B cell (primary cell): ENCODE results near the gene LRRC55. TPM values are rescaled to one million over a fixed set of nuclear protein-coding genes. Genes with fewer than 3 reads are reported as not detected.

Experiments used
- ATAC-seq: fragments of 200-7000 bp; cut with Tn5 transposase; one replicate; pipeline ENCODE4 v1.10.0; 2021; ENCODE audit warnings: low read depth, mild to moderate bottlenecking, moderate number of reproducible peaks, moderate library complexity
- CTCF ChIA-PET: fragments of 350-600 bp; sonication (Branson Sonifier 250); formaldehyde crosslinking; loops from one replicate; lab custom pipeline; 2021; ENCODE audit warnings: antibody characterized with exemption, inconsistent platforms; lab: Charles Lee
- POLR2A ChIA-PET: fragments of 350-600 bp; sonication (Branson Sonifier 250); formaldehyde crosslinking; loops from one replicate; lab custom pipeline; 2021; ENCODE audit warnings: antibody characterized with exemption; lab: Charles Lee
- DNase-seq: peaks from one replicate; pipeline ENCODE4 v3.0.0; 2013
- H2AFZ ChIP-seq: 2 replicates; pipeline ENCODE4 v1.6.1; 2012; ENCODE audit warnings: mild to moderate bottlenecking, low read depth, low read length; ENCODE audit not compliant: insufficient read depth, poor library complexity, severe bottlenecking
- H3K27ac ChIP-seq, 2 donors: 1 replicate in 1 of 2; 2 replicates in 1 of 2; pipeline ENCODE4 v1.5.1; 2012 to 2013; ENCODE audit warnings: low read length in 2 of 2, mild to moderate bottlenecking in 2 of 2, moderate library complexity in 1 of 2
- H3K27me3 ChIP-seq, 4 experiments: fragments of 200-600 bp in 1 of 4; sonication (generic) in 1 of 4; replicated peaks in 1 of 4; 1 replicate in 2 of 4; 2 replicates in 2 of 4; pipeline versions ENCODE4 v1.6.1 to v1.7.0; 2013 to 2016; ENCODE audit warnings: low read length in 3 of 4, mild to moderate bottlenecking in 2 of 4, mixed read lengths in 1 of 4, moderate library complexity in 1 of 4; ENCODE audit not compliant: insufficient read depth in 4 of 4, control insufficient read depth in 3 of 4; ENCODE audit errors: control extremely low read depth in 1 of 4
- H3K36me3 ChIP-seq, 2 experiments: replicated peaks in 1 of 2; 1 replicate in 1 of 2; 2 replicates in 1 of 2; pipeline versions ENCODE4 v1.6.1 to v1.7.1; 2013; ENCODE audit warnings: low read length in 1 of 2; ENCODE audit not compliant: insufficient read depth in 2 of 2, control insufficient read depth in 1 of 2; ENCODE audit errors: control extremely low read depth in 1 of 2, extremely low read depth in 1 of 2
- H3K4me1 ChIP-seq, 2 donors: fragments of 200-600 bp in 1 of 2; sonication (generic) in 1 of 2; 1 replicate in 1 of 2; 2 replicates in 1 of 2; pipeline versions ENCODE4 v1.5.1 to v1.6.1; 2013 to 2017; ENCODE audit warnings: low read length in 2 of 2; ENCODE audit not compliant: control insufficient read depth in 2 of 2, insufficient read depth in 2 of 2
- H3K4me2 ChIP-seq: replicated peaks from 2 replicates; pipeline ENCODE3; 2012; ENCODE audit warnings: mild to moderate bottlenecking, low read depth, low read length; ENCODE audit not compliant: poor library complexity, severe bottlenecking
- H3K4me3 ChIP-seq, 5 experiments: fragments of 200-600 bp in 1 of 5; sonication (generic) in 1 of 5; 1 replicate in 3 of 5; 2 replicates in 2 of 5; pipeline versions ENCODE4 v1.5.1 to v1.7.0; 2011 to 2016; ENCODE audit warnings: low read length in 4 of 5, mild to moderate bottlenecking in 4 of 5, low read depth in 2 of 5, control low read depth in 1 of 5, moderate library complexity in 1 of 5; ENCODE audit not compliant: insufficient read depth in 1 of 5; ENCODE audit errors: control extremely low read depth in 1 of 5, extremely low read depth in 1 of 5
- H3K79me2 ChIP-seq: fragments of 200-600 bp; sonication (generic); one replicate; pipeline ENCODE4 v1.6.0; 2016; ENCODE audit warnings: low read length; ENCODE audit not compliant: control insufficient read depth, insufficient read depth
- H3K9ac ChIP-seq: fragments of 200-600 bp; sonication (generic); 2 replicates; pipeline ENCODE4 v1.6.1; 2017; ENCODE audit warnings: mild to moderate bottlenecking, low read length, moderate library complexity
- H3K9me3 ChIP-seq, 3 donors: one replicate each; pipeline versions ENCODE4 v1.6.1 to v1.7.1; 2013; ENCODE audit warnings: low read length in 2 of 3; ENCODE audit not compliant: control insufficient read depth in 2 of 3, insufficient read depth in 1 of 3; ENCODE audit errors: control extremely low read depth in 1 of 3
- H4K20me1 ChIP-seq: 2 replicates; pipeline ENCODE4 v1.6.0; 2012; ENCODE audit warnings: mild to moderate bottlenecking, low read length; ENCODE audit not compliant: insufficient read depth, control insufficient read depth, poor library complexity, severe bottlenecking
- H3K27ac Mint-ChIP-seq: one replicate; pipeline ENCODE4 v1.8.0; 2021; ENCODE audit warnings: mixed read lengths
- H3K27me3 Mint-ChIP-seq: one replicate; pipeline ENCODE4 v1.8.0; 2021; ENCODE audit warnings: mixed read lengths
- H3K4me1 Mint-ChIP-seq: one replicate; pipeline ENCODE4 v1.8.0; 2021; ENCODE audit warnings: mixed read lengths
- H3K4me3 Mint-ChIP-seq: one replicate; pipeline ENCODE4 v1.8.0; 2021; ENCODE audit warnings: mixed read lengths
- H3K9me3 Mint-ChIP-seq: one replicate; pipeline ENCODE4 v1.8.0; 2022; ENCODE audit warnings: mixed read lengths; ENCODE audit not compliant: insufficient read depth
- EZH2 ChIP-seq: IDR thresholded peaks from 2 replicates; pipeline ENCODE4 v1.6.1; 2012; ENCODE audit warnings: borderline replicate concordance, low read depth, mild to moderate bottlenecking, moderate library complexity, low read length; ENCODE audit not compliant: insufficient read depth, poor library complexity, severe bottlenecking
- WGBS: methylation state at CpG from one replicate; pipeline ENCODE4 v1.1.5; 2013; ENCODE audit warnings: missing lambda C conversion rate; ENCODE audit not compliant: insufficient coverage; 5-methylcytosine and 5-hydroxymethylcytosine counted together
- intact Hi-C: fragments of 100-400 bp; cut with micrococcal nuclease; formaldehyde crosslinking; loops from one replicate; pipeline ENCODE4 v1.10.0; 2022
- polyA plus RNA-seq: library from polyadenylated mRNA; depleted of rRNA; stranded (reverse); fragments of >200 nt; gene quantifications from 2 replicates; pipeline ENCODE4 v1.2.3, GENCODE V29; 2012
- total RNA-seq, 2 donors: library from RNA; stranded (reverse); fragments of 120-200 nt in 1 of 2; gene quantifications; 1 replicate in 1 of 2; 2 replicates in 1 of 2; pipeline versions ENCODE4 v1.2.3 to v1.2.4, GENCODE V29; 2013 to 2022
- TF ChIP-seq, protein P1 (sequence below): fragments of 200-600 bp; IDR thresholded peaks from one replicate; pipeline ENCODE4 v1.8.0; 2022; ENCODE audit warnings: antibody characterized with exemption, mild to moderate bottlenecking

Gene LRRC55
- total and polyA plus RNA-seq, 2 donors (not counting 1 experiment from before 2014, with no cell fraction given), result not detected

DNA sequence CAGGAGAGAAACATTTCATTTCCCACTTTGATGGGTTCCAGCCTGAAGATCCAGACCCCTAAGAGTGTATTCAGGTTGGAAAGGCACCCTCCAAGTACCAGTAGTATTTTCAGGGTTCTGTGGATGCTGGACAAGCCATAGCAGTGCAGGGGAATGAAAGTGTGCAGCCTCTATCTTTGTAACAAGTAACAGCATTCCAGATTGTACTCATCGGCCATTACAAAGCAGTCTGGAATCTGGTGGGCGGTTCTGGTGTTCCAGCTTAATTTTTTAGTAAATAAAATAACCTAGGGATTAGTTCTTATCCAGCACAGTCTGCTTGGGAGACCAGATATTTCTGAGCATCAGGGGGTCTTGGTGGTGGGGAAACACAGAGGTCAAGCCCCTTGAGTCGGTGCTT lies 32.7 kb downstream of the LRRC55 start:
- Histone ChIP-seq H3K9me3 (no peaks in the 10 kb centered on the region), H3K9ac (no peak overlapping the region), H3K27ac (no peak overlapping the region), H3K4me3 (no peak overlapping the region), H4K20me1 (no peaks in the 10 kb centered on the region), H3K79me2 (no peaks in the 10 kb centered on the region), H3K27me3 (peaks cover 0 to 4% (median 0%) of the 10 kb centered on the region in 4 experiments), H3K4me1 (no peaks in the 10 kb centered on the region), H3K36me3 (no peaks in the 10 kb centered on the region), H3K4me2 (no peak overlapping the region), H2AFZ (no peak overlapping the region)
- no peak for DNase-seq
- H3K9me3 Mint-ChIP-seq, result no peaks in the 10 kb centered on the region
- ChIA-PET CTCF (no interaction called here), POLR2A (no interaction called here)
- H3K4me1 Mint-ChIP-seq, result no peaks in the 10 kb centered on the region
- no peak for ATAC-seq
- H3K4me3 Mint-ChIP-seq, result no peak overlapping the region
- H3K27ac Mint-ChIP-seq, result no peak overlapping the region
- intact Hi-C loops, result no loop called here
- WGBS, result no CpG with 5 or more reads among the region's 3 CpGs
- TF ChIP-seq EZH2, result no peak
- TF ChIP-seq, protein P1, sequence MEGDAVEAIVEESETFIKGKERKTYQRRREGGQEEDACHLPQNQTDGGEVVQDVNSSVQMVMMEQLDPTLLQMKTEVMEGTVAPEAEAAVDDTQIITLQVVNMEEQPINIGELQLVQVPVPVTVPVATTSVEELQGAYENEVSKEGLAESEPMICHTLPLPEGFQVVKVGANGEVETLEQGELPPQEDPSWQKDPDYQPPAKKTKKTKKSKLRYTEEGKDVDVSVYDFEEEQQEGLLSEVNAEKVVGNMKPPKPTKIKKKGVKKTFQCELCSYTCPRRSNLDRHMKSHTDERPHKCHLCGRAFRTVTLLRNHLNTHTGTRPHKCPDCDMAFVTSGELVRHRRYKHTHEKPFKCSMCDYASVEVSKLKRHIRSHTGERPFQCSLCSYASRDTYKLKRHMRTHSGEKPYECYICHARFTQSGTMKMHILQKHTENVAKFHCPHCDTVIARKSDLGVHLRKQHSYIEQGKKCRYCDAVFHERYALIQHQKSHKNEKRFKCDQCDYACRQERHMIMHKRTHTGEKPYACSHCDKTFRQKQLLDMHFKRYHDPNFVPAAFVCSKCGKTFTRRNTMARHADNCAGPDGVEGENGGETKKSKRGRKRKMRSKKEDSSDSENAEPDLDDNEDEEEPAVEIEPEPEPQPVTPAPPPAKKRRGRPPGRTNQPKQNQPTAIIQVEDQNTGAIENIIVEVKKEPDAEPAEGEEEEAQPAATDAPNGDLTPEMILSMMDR, result no peak
- H3K27me3 Mint-ChIP-seq, result peaks cover 17% of the 10 kb centered on the region

DNA sequence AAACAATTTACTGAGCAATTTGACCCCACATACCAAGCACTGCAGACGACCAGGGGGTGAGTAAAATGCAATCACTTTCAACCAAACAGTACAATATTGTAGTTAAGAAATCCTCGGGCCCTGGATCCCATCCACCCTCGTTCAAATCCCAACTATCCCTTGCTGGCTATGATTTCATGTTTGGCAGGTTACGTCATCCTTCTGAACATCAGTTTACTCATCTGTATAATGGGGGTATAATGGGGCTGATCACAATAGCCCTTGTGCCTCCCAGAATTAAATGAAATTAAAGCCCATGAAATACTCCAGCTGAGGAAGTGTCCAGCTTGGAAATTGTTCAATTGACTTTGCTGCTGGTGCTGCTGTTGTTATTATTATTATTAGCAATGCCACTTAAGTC lies 34.7 kb downstream of the LRRC55 start:
- ATAC-seq (no peak), DNase-seq (no peak)
- Histone ChIP-seq H3K9me3 (no peaks in the 10 kb centered on the region), H3K27me3 (no peaks in the 10 kb centered on the region), H3K4me3 (no peak overlapping the region), H3K9ac (no peak overlapping the region), H3K4me1 (no peaks in the 10 kb centered on the region), H3K36me3 (no peaks in the 10 kb centered on the region), H2AFZ (no peak overlapping the region), H3K4me2 (no peak overlapping the region), H3K27ac (no peak overlapping the region), H3K79me2 (no peaks in the 10 kb centered on the region), H4K20me1 (no peaks in the 10 kb centered on the region)
- no peak for TF ChIP-seq EZH2
- TF ChIP-seq, protein P1, result no peak
- no peak overlapping the region for H3K27ac Mint-ChIP-seq
- no peaks in the 10 kb centered on the region for H3K9me3 Mint-ChIP-seq
- peaks cover 12% of the 10 kb centered on the region for H3K27me3 Mint-ChIP-seq
- H3K4me1 Mint-ChIP-seq, result no peaks in the 10 kb centered on the region
- no CpG with 5 or more reads among the region's 4 CpGs for WGBS
- H3K4me3 Mint-ChIP-seq, result no peak overlapping the region
- intact Hi-C loops, result no loop called here
- ChIA-PET CTCF (no interaction called here), POLR2A (no interaction called here)
